Endothelial cell of umbilical vein (primary cell): ENCODE measurements around the gene ADSS1. TPM values are rescaled to one million over a fixed set of nuclear protein-coding genes. Genes with fewer than 3 reads are reported as not detected.

ENCODE experiments used
- BruUV-seq: library from RNA; stranded (reverse); fragments of 400-500 nt; replicated peaks from 2 replicates; lab custom pipeline; 2021; lab: Mats Ljungman, UMichigan
- CTCF ChIA-PET: fragments of 300-600, 350-600 bp; sonication (Branson Sonifier 250); formaldehyde crosslinking; loops from one replicate; lab custom pipeline; 2021; ENCODE audit warnings: antibody characterized with exemption, inconsistent platforms; lab: Charles Lee
- POLR2A ChIA-PET: fragments of 300-600, 350-600 bp; sonication (Branson Sonifier 250); formaldehyde crosslinking; loops from one replicate; lab custom pipeline; 2021; ENCODE audit warnings: antibody characterized with exemption, inconsistent platforms; lab: Charles Lee
- DNase-seq: peaks from one replicate; pipeline ENCODE4 v3.0.0-alpha.2; 2011; ENCODE audit warnings: low read depth, low spot score
- FAIRE-seq: peaks from 2 replicates; lab custom pipeline; 2011; peaks lifted over from hg19 to GRCh38; lab: Jason Lieb, UNC
- H2AFZ ChIP-seq: 2 replicates; pipeline ENCODE4 v1.6.0; 2012; ENCODE audit warnings: low read depth, low read length, control low read depth, inconsistent platforms
- H3K27ac ChIP-seq: 2 replicates; pipeline ENCODE4 v1.5.1; 2011; ENCODE audit warnings: low read depth, mild to moderate bottlenecking, control low read depth, low read length, moderate library complexity; ENCODE audit not compliant: insufficient read depth
- H3K27me3 ChIP-seq, 2 experiments: 2 replicates each; pipeline versions ENCODE4 v1.6.0 to v1.6.1; 2011; ENCODE audit warnings: low read length in 2 of 2, mixed read lengths in 1 of 2; ENCODE audit not compliant: control insufficient read depth in 2 of 2, insufficient read depth in 2 of 2
- H3K36me3 ChIP-seq, 2 experiments: 2 replicates in 1 of 2; 3 replicates in 1 of 2; pipeline ENCODE4 v1.5.1; 2011; ENCODE audit warnings: low read length in 2 of 2, mild to moderate bottlenecking in 1 of 2, moderate library complexity in 1 of 2; ENCODE audit not compliant: control insufficient read depth in 2 of 2, insufficient read depth in 2 of 2; ENCODE audit errors: extremely low read depth in 1 of 2
- H3K4me1 ChIP-seq: 3 replicates; pipeline ENCODE4 v1.5.1; 2011; ENCODE audit warnings: mild to moderate bottlenecking, low read length; ENCODE audit not compliant: control insufficient read depth, insufficient read depth; ENCODE audit errors: extremely low read depth
- H3K4me2 ChIP-seq: 2 replicates; pipeline ENCODE4 v1.6.1; 2011; ENCODE audit warnings: low read length, control low read depth, mixed read lengths; ENCODE audit not compliant: insufficient read depth
- H3K4me3 ChIP-seq, 3 experiments: fragments of 200-600 bp in 1 of 3; sonication (generic), shearing (Covaris generic) in 1 of 3; replicated peaks in 1 of 3; 2 replicates each; pipeline ENCODE4 v1.5.1; 2011 to 2016; ENCODE audit warnings: control low read depth in 3 of 3, low read length in 3 of 3, mild to moderate bottlenecking in 2 of 3, inconsistent platforms in 1 of 3, low read depth in 1 of 3, moderate library complexity in 1 of 3; ENCODE audit not compliant: insufficient read depth in 1 of 3
- H3K79me2 ChIP-seq: 2 replicates; pipeline ENCODE4 v1.6.0; 2012; ENCODE audit warnings: low read length, inconsistent platforms; ENCODE audit not compliant: control insufficient read depth, insufficient read depth
- H3K9ac ChIP-seq: replicated peaks from 2 replicates; pipeline ENCODE3; 2011; ENCODE audit warnings: low read length, control low read depth; ENCODE audit not compliant: insufficient read depth; ENCODE audit errors: extremely low read depth
- H3K9me1 ChIP-seq: replicated peaks from 3 replicates; pipeline ENCODE4 v1.6.0; 2011; ENCODE audit warnings: mild to moderate bottlenecking, low read length; ENCODE audit not compliant: control insufficient read depth, insufficient read depth; ENCODE audit errors: extremely low read depth
- H3K9me3 ChIP-seq: replicated peaks from 2 replicates; pipeline ENCODE4 v1.5.1; 2012; ENCODE audit warnings: low read length, inconsistent platforms; ENCODE audit not compliant: control insufficient read depth, insufficient read depth
- H4K20me1 ChIP-seq: replicated peaks from 2 replicates; pipeline ENCODE3; 2011; ENCODE audit warnings: mild to moderate bottlenecking, low read length; ENCODE audit not compliant: control insufficient read depth, insufficient read depth; ENCODE audit errors: extremely low read depth
- CTCF ChIP-seq, 2 donors: IDR thresholded peaks; 1 replicate in 1 of 2; 2 replicates in 1 of 2; pipeline ENCODE4 v1.5.1; 2011; ENCODE audit warnings: low read length in 2 of 2, mild to moderate bottlenecking in 2 of 2, moderate library complexity in 2 of 2, control low read depth in 1 of 2, inconsistent platforms in 1 of 2, low read depth in 1 of 2; ENCODE audit not compliant: insufficient read depth in 1 of 2; ENCODE audit errors: extremely low read depth in 1 of 2
- FOS ChIP-seq: IDR thresholded peaks from 2 replicates; pipeline ENCODE4 v1.6.1; 2011; ENCODE audit warnings: mild to moderate bottlenecking, low read length, moderate library complexity, borderline replicate concordance; ENCODE audit not compliant: insufficient read depth
- GATA2 ChIP-seq: IDR thresholded peaks from 2 replicates; pipeline ENCODE4 v1.7.0; 2011; ENCODE audit warnings: low read depth, mild to moderate bottlenecking, moderate library complexity, mixed read lengths, low read length; ENCODE audit not compliant: insufficient read length, insufficient read depth
- MAX ChIP-seq: IDR thresholded peaks from 2 replicates; pipeline ENCODE4 v1.6.1; 2011; ENCODE audit not compliant: insufficient read depth, insufficient read length
- POLR2A ChIP-seq: IDR thresholded peaks from 2 replicates; pipeline ENCODE4 v1.6.1; 2012; ENCODE audit warnings: low read depth, mild to moderate bottlenecking, control low read depth, low read length
- POLR2AphosphoS5 ChIP-seq: IDR thresholded peaks from 2 replicates; pipeline ENCODE4 v1.6.1; 2012; ENCODE audit warnings: low read depth, mild to moderate bottlenecking, control low read depth, low read length, moderate library complexity; ENCODE audit not compliant: insufficient read depth
- dilution Hi-C: fragments of 300-500 bp; cut with MboI; formaldehyde crosslinking; loops from one replicate; pipeline ENCODE4 v1.15.0; 2019; ENCODE audit warnings: low sequenced_read_pairs; ENCODE audit not compliant: extremely low pct_ligation_motif_present
- intact Hi-C: fragments of 100-400 bp; cut with micrococcal nuclease; formaldehyde crosslinking; loops from one replicate; pipeline ENCODE4 v1.10.0; 2022
- polyA plus RNA-seq, 4 experiments: library from polyadenylated mRNA; depleted of rRNA in 3 of 4; stranded (reverse) in 3 of 4; unstranded in 1 of 4; fragments of >200 nt; gene quantifications; 2 replicates each; pipeline versions ENCODE4 v1.2.1 to v1.2.3, GENCODE V29; 2011 to 2012; ENCODE audit warnings: missing spikeins in 1 of 4
- total RNA-seq: library from RNA; stranded (reverse); gene quantifications from 2 replicates; pipeline ENCODE4 v1.2.3, GENCODE V29; 2021

ADSS1 gene
- total and polyA plus RNA-seq, 2 donors (not counting 3 experiments of a cell fraction or from before 2014, with no cell fraction given), result 1.9 TPM

GRCh38 chr14:104795781-104796686 lies 72.0 kb downstream of the ADSS1 start:
- no peaks in the 10 kb centered on the region for H3K9me1 ChIP-seq
- POLR2A ChIA-PET, result no interaction called here
- dilution Hi-C loops, result no loop called here
- H3K4me3 ChIP-seq, result peak overlapping the region in 1 of 3 experiments; percentile 38
- no peak for TF ChIP-seq CTCF (IDR thresholded peaks at IDR 0.05; ENCODE audit: extremely low read depth in 1 of 2, insufficient read depth in 1 of 2, low read depth in 1 of 2, low read length in 2 of 2)
- peak; percentile 50 for TF ChIP-seq POLR2AphosphoS5
- TF ChIP-seq FOS, result no peak
- no peak for TF ChIP-seq GATA2
- peak; percentile 45 for TF ChIP-seq POLR2A
- TF ChIP-seq MAX, result no peak
- DNase-seq (no peak), FAIRE-seq (no peak)
- H3K4me2 ChIP-seq, result no peak overlapping the region
- H3K9ac ChIP-seq, result no peak overlapping the region
- peaks cover 39% of the 10 kb centered on the region for H3K79me2 ChIP-seq
- intact Hi-C loops, result loop anchor here (2.0 kb wide), 2 partner anchors 27 to 31 kb away; no protein-coding TSS in a partner anchor
- H3K4me1 ChIP-seq, result peaks cover 10% of the 10 kb centered on the region
- BruUV-seq, result no TSS peak
- H3K36me3 ChIP-seq, result peaks cover 2 to 9% of the 10 kb centered on the region in 2 experiments
- no peak overlapping the region for H3K27ac ChIP-seq
- H4K20me1 ChIP-seq, result no peaks in the 10 kb centered on the region
- no peaks in the 10 kb centered on the region for H3K27me3 ChIP-seq
- H2AFZ ChIP-seq, result peak overlapping the region; percentile 60
- CTCF ChIA-PET, result interaction anchor here (1.2 kb wide), 1 partner anchor 30 kb away, joined by 3 read pairs; no protein-coding TSS in a partner anchor
- H3K9me3 ChIP-seq, result no peaks in the 10 kb centered on the region
